ENCODE data around the gene MEGF6.

The MEGF6 gene

GRCh38 chr1:3495776-3496745 is 115.2 kb downstream of the MEGF6 start:
- H3K4me1 ChIP-seq (ENCODE audit: insufficient read depth, low read length): no peaks in the 10 kb centered on the region
- H3K9ac ChIP-seq (ENCODE audit: low read depth, low read length): no peak overlapping the region
- no peaks in the 10 kb centered on the region for H3K36me3 ChIP-seq (ENCODE audit: insufficient read depth, low read length)
- H3K9me3 ChIP-seq (ENCODE audit: control insufficient read depth, insufficient read depth, low read length): no peaks in the 10 kb centered on the region

DNA sequence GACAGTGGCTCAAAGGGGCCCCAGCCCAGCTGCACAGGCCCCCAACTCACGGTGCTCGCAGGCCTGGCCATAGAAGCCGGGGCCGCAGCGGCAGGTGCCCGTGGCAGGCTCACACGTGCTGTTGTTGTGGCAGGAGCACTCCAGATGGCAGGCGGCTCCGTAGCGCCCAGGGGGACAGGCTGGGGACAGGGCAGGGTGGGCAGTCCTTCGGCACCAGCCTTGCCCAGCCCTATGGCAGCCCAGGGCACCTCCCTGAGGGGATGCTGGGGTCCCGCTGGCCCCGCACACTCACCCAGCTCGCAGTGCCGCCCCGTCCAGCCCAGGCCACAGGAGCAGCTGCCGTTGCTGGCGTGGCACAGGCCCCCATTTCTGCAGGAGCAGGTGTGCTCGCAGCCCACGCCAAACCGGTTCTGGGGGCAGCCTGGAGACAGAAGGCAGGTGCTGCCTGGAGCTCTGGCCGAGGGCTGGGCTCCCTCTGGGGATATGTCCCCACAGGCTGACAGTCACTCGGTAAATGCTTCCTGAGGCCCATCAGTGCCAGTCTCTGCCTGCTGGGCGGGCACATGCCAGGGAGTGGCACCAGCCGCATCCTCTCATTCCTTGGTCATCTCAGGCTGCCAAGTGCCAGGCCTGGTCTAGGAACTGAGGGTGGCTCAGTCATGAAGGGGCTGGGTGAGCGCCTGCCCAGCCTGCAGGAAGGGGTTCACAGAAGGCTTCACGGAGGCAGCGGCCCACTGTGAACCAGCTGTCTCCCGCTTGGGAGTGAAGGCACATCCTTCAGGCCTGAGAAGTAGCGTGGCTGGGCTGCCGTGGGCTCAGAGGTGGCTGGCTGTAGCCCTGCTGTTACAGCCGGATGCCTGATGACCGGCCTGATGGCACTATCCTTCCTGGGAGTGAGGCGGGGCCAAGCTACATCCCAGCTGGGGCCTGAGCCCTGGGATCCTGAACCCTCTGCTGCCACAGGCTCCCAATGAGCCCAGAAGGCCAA is 116.7 kb downstream of the MEGF6 start:
- no peak overlapping the region for H3K9ac ChIP-seq (ENCODE audit: low read depth, low read length)
- H3K4me1 ChIP-seq (ENCODE audit: insufficient read depth, low read length): no peaks in the 10 kb centered on the region
- H3K36me3 ChIP-seq (ENCODE audit: insufficient read depth, low read length): no peaks in the 10 kb centered on the region
- no peaks in the 10 kb centered on the region for H3K9me3 ChIP-seq (ENCODE audit: control insufficient read depth, insufficient read depth, low read length)

DNA sequence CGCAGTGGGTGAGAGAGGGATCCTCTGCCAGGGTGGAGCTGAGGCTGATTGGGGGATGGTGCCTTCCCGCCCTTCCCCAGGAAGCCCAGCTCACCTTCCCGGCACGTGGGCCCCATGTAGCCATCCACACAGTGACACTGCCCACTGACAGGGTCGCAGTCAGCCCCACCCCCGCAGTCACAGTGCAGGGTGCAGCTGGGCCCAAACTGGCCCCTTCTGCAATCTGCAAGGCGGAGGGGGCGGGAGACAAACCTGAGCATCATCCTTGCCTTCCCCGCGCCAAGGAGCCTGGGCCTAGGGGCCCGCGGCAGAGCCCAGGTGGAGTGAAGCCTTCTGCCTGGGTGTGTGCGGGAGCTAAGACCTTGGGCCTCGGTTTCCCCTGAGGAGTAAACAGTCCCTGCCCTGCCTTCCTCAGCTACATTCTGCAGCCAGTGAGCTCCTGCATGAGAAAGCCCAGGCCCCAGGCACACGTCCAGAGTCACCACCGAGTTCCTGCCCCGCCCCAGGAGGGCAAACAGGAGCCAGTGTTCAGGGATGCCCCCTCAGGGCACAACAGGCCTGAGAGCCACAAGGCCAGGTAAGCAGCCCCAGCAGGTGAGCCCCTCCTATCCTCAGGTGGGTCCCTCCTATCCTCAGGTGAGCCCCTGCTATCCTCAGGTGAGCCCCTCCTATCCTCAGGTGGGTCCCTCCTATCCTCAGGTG is 118.6 kb downstream of the MEGF6 start:
- Histone ChIP-seq H3K4me1 (ENCODE audit: insufficient read depth, low read length) (no peaks in the 10 kb centered on the region), H3K36me3 (ENCODE audit: insufficient read depth, low read length) (no peaks in the 10 kb centered on the region), H3K9me3 (ENCODE audit: control insufficient read depth, insufficient read depth, low read length) (peaks cover 4% of the 10 kb centered on the region; the same call in 1 of the 2 replicates), H3K9ac (ENCODE audit: low read depth, low read length) (no peak overlapping the region)

DNA sequence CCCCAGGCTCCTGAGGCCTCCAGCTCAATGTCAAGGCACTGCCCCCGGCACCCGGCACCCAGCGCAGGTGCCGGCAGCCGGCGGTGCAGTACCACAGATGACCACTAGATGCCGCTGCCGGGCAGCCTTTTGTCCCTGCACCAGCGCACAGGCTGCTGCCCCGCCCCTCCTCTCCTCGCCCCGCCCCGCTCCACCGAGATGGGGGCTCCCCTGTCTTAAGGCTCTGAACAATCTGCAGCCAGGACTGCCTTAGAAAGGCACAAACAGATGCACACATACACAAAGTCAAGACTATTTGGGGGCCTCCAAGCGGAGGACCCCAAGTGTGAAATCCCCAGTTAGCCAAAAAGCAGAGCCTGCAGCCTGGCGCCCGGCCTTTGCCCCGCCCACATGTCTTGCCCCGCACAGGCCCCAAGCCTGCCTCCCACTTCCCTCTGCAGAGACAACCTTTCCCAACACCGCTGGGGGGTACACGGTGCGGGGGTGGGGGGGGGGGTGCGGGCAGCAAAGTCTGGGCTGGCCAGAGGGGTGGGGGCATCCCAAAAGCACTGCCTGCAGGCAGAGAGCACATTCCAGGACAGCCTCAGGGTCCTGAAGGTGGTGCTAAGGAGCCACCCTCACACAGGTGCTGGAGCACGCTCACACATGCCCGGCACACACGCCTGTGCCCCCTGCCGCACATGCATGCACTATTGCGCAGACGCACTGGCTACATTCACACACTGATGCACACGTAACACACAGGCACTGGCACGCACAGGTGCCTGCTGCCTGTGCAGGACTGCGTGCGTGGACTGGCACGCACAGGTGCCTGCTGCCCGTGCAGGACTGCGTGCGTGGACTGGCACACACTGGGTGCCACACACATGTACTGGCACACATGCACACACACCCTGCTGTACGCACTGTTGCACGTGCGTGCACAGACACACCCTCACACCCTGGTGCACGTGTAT is 119.7 kb downstream of the MEGF6 start:
- Histone ChIP-seq H3K36me3 (ENCODE audit: insufficient read depth, low read length) (no peaks in the 10 kb centered on the region), H3K4me1 (ENCODE audit: insufficient read depth, low read length) (no peaks in the 10 kb centered on the region), H3K9me3 (ENCODE audit: control insufficient read depth, insufficient read depth, low read length) (peaks cover 6% of the 10 kb centered on the region; the same call in 1 of the 2 replicates), H3K9ac (ENCODE audit: low read depth, low read length) (no peak overlapping the region)

DNA sequence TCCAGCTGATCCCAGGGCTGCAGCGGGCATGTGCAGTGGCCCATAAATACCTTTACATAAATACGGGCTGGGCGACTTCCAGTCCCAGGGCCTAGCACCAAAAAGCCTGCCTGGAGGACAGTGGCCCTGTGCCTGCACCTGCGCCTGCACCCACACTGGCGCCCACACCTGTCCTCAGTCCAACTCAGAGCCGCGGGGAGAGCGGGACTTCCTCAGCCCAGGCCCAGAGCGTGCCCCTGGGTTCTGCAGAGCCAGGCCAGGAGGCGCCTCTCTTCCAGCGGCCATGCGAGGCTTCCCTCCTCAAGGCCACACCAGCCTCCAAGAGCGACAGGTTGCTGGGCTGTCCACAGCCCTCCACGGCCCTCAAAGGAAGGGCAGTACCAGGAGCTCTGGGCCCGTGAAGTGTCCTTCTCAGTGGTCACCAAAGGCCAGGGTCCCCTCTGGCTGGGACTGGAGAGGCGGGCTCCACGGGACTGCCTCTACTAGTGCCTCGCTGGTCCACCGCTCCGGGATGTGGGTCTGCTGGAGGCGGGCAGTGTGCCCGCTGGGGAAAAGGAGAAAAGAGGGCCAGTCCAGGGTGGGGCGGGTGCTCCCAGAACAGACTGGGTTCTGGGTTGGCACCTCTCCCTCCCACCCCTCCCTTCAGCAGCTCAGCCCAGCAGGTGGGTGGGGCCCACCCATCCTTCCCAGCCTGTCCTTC is 121.1 kb downstream of the MEGF6 start:
- no peaks in the 10 kb centered on the region for H3K36me3 ChIP-seq (ENCODE audit: insufficient read depth, low read length)
- no peak overlapping the region for H3K9ac ChIP-seq (ENCODE audit: low read depth, low read length)
- H3K9me3 ChIP-seq (ENCODE audit: control insufficient read depth, insufficient read depth, low read length): peaks cover 6% of the 10 kb centered on the region; the same call in 1 of the 2 replicates
- H3K4me1 ChIP-seq (ENCODE audit: insufficient read depth, low read length): no peaks in the 10 kb centered on the region

DNA sequence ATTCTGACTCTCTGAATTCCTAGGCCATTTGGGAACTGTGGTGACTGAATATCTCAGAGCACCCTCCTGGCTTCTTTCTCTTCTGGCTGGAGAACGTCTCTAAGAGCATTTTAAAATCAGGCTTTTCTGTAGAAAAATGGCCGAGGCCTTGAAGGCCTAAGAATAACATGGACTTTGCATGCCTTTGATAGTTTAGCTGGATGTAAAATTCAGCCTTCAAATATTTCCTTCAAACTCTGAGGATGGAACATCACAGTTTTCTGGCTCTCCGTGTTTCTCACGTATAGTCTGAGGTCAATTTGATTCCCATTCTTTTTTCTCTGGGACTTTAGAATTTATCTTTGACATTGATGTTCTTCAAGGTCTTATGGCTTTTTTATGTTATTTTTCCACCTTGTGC is 122.9 kb downstream of the MEGF6 start:
- H3K9me3 ChIP-seq (ENCODE audit: control insufficient read depth, insufficient read depth, low read length): peaks cover 6% of the 10 kb centered on the region
- H3K36me3 ChIP-seq (ENCODE audit: insufficient read depth, low read length): no peaks in the 10 kb centered on the region
- H3K4me1 ChIP-seq (ENCODE audit: insufficient read depth, low read length): no peaks in the 10 kb centered on the region
- no peak overlapping the region for H3K9ac ChIP-seq (ENCODE audit: low read depth, low read length)

DNA sequence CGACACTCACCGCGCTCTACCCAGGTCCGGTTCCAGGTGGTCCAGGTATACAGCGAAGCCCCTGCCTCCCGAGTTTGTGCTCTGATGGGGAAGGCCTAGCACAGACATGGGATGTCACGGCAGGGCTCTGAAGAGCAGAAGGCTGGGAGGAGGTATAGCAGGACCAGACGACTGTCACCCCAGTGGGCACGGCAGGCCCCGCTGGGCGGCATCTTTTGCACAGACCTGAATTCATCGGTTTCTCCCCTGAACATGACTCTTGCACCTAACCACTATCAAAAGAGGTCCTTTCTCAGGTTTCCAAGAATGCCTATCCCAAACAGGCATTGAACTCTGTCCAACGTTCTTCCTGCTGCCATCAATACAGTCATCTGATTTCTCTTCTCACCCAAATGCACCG is 126.3 kb downstream of the MEGF6 start:
- Histone ChIP-seq H3K36me3 (ENCODE audit: insufficient read depth, low read length) (no peaks in the 10 kb centered on the region), H3K9ac (ENCODE audit: low read depth, low read length) (no peak overlapping the region), H3K9me3 (ENCODE audit: control insufficient read depth, insufficient read depth, low read length) (peaks cover 6% of the 10 kb centered on the region), H3K4me1 (ENCODE audit: insufficient read depth, low read length) (no peaks in the 10 kb centered on the region; the same call in 1 of the 2 replicates)

GRCh38 chr1:3483801-3484444 is 127.4 kb downstream of the MEGF6 start:
- Histone ChIP-seq H3K9me3 (ENCODE audit: control insufficient read depth, insufficient read depth, low read length) (peaks cover 6% of the 10 kb centered on the region), H3K36me3 (ENCODE audit: insufficient read depth, low read length) (no peaks in the 10 kb centered on the region), H3K9ac (ENCODE audit: low read depth, low read length) (no peak overlapping the region), H3K4me1 (ENCODE audit: insufficient read depth, low read length) (no peaks in the 10 kb centered on the region; the same call in 1 of the 2 replicates)

GRCh38 chr1:3483380-3483779 is 127.9 kb downstream of the MEGF6 start:
- Histone ChIP-seq H3K9me3 (ENCODE audit: control insufficient read depth, insufficient read depth, low read length) (peaks cover 3% of the 10 kb centered on the region), H3K9ac (ENCODE audit: low read depth, low read length) (no peak overlapping the region), H3K36me3 (ENCODE audit: insufficient read depth, low read length) (no peaks in the 10 kb centered on the region), H3K4me1 (ENCODE audit: insufficient read depth, low read length) (no peaks in the 10 kb centered on the region; the same call in 1 of the 2 replicates)

DNA sequence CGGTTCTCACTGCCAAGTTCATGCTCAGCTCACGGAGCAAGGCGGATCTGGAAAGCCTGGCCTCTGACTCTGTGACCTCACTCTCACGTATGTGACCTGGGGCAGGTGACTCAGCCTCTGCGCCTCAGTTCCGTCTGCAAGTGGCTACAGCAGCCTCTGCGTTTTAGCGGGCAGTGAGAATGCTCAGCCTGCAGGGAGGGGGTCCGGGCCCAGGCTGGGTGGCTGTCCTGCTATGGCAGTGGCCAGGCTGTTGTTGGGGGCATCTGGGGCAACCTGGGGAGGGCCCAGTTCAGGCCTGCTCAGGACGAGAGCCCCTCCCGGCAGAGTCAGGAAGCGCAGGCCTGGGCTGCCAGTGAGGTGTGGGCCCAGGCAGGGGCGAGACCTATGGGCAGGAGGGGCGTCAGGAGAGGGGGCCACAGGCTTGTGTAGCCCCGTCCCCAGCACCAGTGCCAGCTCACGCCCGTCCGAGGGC is 128.9 kb downstream of the MEGF6 start:
- H3K9ac ChIP-seq (ENCODE audit: low read depth, low read length): no peak overlapping the region

DNA sequence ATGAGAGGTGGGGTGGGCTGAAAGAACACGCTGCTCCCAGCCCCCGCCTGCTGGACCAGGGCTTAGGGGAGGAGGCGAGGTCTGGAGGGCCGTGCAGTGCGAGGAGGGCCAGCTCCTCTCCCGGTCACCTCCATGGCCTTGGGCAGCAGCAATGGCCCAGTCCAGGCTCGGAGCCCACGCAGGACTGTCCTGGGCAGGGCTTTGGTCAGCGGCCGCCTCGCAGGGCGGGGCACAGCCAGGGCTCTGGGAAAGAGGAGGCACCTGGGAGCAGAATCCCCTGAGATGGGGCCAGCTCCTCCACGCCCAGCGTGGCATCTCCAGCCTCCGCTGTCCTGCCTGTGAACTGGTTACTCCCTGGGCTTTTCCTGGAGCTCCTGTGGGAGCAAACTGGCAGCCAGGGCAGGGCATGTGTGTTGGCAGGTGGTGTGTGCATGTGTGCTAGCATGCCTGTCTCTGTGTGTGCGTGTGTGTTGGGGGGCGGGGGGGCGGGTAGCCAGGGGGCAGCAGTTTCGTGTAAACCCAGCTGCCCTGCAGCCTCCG is 129.4 kb downstream of the MEGF6 start:
- Histone ChIP-seq H3K36me3 (ENCODE audit: insufficient read depth, low read length) (no peaks in the 10 kb centered on the region), H3K4me1 (ENCODE audit: insufficient read depth, low read length) (no peaks in the 10 kb centered on the region; the same call in 1 of the 2 replicates), H3K9ac (ENCODE audit: low read depth, low read length) (no peak overlapping the region), H3K9me3 (ENCODE audit: control insufficient read depth, insufficient read depth, low read length) (no peaks in the 10 kb centered on the region; the same call in 1 of the 2 replicates)

More for the DNA sequence above, 128.9 kb downstream of the MEGF6 start:
- Histone ChIP-seq H3K36me3 (ENCODE audit: insufficient read depth, low read length) (no peaks in the 10 kb centered on the region), H3K9me3 (ENCODE audit: control insufficient read depth, insufficient read depth, low read length) (peaks cover 2% of the 10 kb centered on the region), H3K4me1 (ENCODE audit: insufficient read depth, low read length) (no peaks in the 10 kb centered on the region; the same call in 1 of the 2 replicates)

GRCh38 chr1:3481046-3481445 is 130.3 kb downstream of the MEGF6 start:
- no peaks in the 10 kb centered on the region for H3K36me3 ChIP-seq (ENCODE audit: insufficient read depth, low read length)
- H3K4me1 ChIP-seq (ENCODE audit: insufficient read depth, low read length): no peaks in the 10 kb centered on the region; the same call in 1 of the 2 replicates
- H3K9ac ChIP-seq (ENCODE audit: low read depth, low read length): no peak overlapping the region
- H3K9me3 ChIP-seq (ENCODE audit: control insufficient read depth, insufficient read depth, low read length): no peaks in the 10 kb centered on the region; the same call in 1 of the 2 replicates
